Vagina (tissue), 2 donors: ENCODE data around the gene AMOTL1.

Experiments
- POLR2A ChIP-seq, 2 donors: fragments of 450-650 bp; IDR thresholded peaks; one replicate each; pipeline ENCODE4 v1.6.1; 2017; ENCODE audit warnings: antibody characterized with exemption in 2 of 2, mild to moderate bottlenecking in 2 of 2, moderate library complexity in 2 of 2
- TF ChIP-seq, protein P1 (sequence below), 3 experiments: fragments of 450-650 bp in 2 of 3; fragments of 200-600 bp in 1 of 3; sonication (generic) in 1 of 3; IDR thresholded peaks; one replicate each; pipeline ENCODE4 v1.5.1; 2017 to 2019; ENCODE audit warnings: antibody characterized with exemption in 3 of 3, mild to moderate bottlenecking in 2 of 3, moderate library complexity in 2 of 3

DNA sequence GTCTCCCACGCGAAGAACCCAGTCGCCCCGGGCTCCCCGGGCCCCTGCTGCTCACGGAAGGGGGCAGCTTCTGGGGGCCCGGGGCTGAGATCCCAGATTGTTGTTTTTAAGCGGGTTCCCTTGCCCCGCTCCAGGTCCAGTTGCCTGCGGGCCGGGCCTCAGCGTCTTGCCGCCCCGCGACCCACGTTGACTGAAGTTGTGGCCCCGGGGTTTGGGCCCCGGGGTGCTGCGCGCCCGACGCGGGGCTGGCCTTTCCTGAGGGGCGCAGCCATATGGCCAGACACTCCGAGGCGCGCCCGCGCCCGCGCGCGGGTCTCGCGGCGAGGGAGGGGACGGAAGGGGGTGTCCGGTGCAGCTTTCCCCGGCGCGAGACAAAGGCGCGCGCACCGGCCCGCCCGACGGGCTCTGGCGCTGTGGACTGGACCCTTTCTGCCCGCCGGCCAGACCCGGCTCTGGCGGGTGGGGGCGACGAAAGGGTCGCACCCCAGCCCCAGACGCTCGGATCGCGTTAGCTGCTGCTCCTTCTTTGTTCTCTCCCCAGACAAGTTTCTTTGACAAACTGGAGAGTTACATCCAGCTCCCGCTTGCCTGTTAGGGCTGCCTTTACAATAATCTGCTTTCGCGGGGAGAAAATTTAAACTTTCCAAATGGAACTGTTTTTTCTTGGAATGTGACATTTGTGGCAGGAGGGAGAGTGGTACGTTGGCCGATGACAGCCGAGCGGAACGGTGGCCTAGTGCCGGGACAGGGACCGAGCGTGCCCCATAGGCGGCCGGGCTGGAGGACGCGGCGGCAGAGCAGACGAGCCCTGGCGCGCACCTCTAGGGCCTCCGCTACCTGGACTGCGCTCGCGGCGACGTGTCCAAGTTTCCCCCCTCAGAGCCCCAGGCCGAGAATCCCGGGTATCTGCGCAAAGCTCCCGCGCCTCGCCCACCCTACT, 716 bp downstream of the AMOTL1 start:
- TF ChIP-seq, protein P1, sequence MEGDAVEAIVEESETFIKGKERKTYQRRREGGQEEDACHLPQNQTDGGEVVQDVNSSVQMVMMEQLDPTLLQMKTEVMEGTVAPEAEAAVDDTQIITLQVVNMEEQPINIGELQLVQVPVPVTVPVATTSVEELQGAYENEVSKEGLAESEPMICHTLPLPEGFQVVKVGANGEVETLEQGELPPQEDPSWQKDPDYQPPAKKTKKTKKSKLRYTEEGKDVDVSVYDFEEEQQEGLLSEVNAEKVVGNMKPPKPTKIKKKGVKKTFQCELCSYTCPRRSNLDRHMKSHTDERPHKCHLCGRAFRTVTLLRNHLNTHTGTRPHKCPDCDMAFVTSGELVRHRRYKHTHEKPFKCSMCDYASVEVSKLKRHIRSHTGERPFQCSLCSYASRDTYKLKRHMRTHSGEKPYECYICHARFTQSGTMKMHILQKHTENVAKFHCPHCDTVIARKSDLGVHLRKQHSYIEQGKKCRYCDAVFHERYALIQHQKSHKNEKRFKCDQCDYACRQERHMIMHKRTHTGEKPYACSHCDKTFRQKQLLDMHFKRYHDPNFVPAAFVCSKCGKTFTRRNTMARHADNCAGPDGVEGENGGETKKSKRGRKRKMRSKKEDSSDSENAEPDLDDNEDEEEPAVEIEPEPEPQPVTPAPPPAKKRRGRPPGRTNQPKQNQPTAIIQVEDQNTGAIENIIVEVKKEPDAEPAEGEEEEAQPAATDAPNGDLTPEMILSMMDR (IDR thresholded peaks at IDR 0.05): no peak
- TF ChIP-seq POLR2A (IDR thresholded peaks at IDR 0.05): no peak
